ENCODE results near the gene EFNA3.
"Not testable (repeated sequence)": the region's sequence is repeated elsewhere in the genome, so short reads cannot be mapped to it uniquely, and the experiment has no call there.

Gene EFNA3

DNA sequence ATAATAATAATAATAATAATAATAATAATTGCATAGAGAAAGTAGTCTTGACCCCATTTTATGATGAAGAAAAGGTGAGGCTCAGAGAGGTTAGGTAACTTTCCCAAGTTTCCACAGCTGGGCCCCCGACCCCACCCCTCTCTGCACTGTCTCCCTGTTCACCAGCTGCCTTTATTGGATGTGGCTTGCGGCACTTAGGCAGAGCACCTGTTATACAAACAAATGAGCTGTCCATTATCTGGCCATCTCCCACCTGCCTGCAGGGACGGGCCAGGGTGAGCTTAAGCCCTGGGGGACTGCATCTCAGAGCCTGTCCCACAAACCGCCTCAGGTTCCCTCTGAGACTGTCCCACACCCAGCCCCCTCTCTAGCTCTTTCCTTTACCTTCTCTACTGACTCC is 39.0 kb downstream of the EFNA3 start:
- FAIRE-seq = no peak

DNA sequence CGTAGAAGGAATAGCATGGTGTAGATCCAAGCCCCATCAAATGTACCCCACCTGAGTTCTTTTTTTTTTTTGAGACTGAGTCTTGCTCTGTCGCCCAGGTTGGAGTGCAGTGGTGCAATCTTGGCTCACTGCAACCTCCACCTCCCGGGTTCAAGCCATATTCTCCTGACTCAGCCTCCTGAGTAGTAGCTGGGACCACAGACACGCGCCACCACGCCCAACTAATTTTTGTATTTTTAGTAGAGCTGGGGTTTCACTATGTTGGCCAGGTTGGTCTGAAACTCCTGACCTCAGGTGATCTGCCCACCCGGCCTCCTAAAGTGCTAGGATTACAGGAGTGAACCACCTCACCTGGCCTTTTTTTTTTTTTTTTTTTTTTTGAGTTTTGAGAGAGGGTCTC is 39.5 kb downstream of the EFNA3 start:
- FAIRE-seq = not testable (repeated sequence)

DNA sequence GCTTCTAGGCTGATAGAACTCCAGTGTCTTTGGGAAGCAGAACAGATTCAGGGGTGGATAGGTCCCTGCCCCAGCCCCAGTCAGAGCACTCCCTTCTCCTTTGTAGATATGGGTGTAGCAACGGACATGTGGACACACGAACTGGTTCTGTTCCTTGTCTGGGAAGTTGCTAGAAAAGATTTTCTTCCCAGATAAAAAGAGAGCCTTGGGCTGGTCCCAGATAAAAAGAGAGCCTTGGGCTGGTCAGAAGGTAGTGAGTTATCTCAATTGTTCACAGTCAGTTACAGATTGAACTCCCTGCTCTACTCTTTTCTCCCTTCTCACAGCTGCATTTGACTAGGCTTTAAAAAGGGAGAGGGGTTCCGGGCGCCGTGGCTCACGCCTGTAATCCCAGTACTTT is 41.6 kb downstream of the EFNA3 start:
- FAIRE-seq = no peak

DNA sequence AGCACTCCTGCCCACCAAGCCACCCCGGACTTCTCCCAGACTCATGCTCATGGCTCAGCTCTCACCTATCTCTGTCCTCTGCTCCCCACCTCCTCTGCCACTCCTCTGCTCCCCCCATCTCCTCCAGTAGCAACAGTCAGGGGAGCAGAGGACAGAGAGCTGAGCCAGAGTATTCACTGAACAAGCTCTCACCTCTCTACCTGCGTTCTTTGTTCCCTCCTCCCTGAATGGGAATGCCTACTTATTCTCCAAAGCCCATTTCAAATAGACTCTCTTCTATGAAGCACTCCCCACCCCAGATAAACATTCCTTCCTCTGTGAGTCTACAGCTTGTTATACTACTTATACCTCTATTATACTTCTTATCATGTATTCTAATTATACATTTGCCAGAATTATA is 42.6 kb downstream of the EFNA3 start:
- FAIRE-seq = no peak

DNA sequence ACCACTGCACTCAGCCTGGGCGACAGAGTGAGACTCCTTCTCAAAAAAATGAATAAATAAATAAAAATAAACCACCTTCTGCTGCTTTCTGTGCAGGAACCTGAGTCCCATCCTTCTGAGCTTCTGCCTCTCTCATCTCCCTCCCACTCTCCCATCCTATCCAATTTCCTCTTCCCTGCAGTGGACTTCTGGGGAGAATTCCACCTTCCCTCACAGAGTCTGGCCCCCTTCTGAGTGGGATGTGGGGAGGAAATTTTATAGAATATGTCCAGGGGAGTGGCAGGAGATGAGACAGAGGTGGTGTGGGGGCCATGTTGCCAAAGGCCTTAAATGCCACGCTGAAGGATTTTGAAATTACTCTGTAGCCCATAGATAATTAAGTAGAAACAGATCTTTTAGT is 43.7 kb downstream of the EFNA3 start:
- FAIRE-seq = no peak

DNA sequence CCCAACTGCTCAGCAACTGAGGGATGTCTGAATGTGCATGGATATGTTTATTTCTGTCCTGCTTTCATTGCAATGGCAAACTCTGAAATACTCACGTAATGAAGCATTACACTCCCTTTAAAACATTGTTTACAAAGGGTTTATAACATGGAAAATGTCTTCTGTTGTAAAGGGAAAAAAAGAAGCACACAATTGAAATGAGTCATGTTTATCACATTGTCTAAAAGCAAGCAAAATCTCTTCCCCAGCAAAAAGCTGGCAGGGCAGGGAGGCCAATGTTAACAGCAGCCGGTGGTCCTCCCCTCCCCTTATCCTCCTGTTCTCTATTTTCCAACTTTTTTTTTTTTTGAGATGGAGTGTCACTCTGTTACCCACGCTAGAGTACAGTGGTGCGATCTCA is 45.2 kb downstream of the EFNA3 start:
- FAIRE-seq = no peak

DNA sequence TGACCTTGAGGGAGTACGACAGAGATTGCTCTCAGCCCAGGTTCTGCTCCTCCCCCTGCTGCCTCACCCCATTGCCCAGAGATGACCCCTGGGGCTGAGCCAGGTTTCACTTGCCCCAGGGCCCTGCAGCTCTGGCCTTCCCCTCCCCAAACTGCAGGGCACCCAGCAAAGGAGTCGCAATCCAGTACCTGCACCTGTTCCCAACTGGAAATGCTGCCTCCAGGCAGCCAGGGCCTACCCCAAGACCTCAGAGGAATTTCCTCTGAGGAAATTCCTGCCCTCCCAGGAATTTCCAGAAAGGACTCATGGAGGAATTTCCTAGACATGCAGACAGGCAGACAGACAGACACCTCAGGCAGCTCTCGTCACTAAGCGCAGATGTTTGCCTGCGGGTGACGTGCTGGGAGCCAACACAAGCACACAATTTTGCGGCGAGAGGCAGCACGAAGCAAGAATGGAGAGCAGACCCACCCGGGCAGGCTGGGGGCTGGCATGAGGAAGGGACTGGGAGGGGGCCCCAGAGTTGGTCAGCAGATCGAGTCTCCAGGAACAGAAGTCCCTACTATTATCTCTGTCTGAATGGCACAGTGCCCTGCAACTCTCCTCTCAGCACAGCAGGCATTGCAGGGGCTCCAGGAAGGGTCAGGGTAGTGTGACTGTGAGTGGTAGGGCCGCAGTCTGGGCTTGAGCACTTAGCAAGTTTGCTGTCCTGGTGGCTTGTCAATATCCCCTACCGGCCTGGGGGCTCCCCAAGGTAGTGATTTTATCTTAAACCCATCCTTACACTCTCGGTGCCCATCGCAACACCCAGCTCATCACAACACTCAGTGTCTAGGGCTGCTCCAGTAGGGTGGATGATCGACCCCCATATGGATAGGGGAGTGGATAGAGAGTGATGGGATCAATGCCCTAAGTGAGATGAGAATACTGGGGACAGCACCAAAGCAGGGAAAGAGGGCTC is 46.1 kb downstream of the EFNA3 start:
- FAIRE-seq = no peak

DNA sequence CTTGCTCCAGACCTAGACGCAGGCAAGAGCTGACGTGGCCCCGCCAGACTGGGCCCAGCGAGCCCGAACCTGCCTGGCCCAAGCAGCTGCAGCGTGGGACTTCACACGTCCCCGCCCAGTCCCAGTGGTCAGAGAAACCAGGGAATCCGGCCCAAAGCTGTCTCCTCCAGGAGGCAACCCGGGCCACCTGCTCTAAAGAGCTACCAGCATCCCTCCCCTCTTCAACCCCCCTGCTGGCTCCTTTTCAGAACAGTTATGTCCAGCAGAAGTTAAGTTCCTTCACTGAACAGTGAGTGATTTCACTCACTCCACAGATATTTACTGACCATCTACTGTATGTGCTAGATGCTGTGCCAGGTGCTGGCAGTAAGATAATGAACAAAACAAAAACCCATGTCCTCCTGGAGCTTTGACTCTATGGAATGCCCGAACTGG is 46.9 kb downstream of the EFNA3 start:
- FAIRE-seq = no peak

DNA sequence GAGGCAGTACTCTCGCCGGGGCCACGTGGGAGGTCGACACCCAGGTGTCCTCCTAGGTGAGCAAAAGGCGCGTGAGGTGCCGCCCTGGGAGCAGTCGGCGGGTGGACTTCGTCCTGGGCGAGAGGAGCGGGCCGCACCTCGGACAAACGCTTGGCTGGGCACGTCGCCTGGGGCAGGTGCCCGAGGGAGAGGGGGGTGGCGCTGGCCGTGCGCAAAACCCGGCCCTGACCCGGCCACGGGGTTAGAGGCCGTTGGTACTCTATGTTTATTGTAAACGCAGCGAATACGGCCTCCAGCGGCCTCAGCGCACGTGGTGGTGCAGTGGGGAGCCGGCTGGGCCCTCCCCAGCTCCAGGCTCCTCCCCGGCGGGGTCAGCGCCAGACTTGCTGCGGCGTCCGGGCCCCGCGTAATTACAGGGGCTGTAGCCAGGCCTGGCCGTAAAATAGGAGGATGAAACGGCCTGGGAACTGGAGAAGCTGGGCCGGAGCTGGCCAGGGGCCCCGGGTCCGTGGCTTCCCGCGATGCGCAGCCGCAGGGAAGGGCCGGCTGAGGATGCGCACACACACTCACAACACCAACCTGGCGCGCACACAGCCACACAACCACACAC is 47.4 kb downstream of the EFNA3 start:
- no peak for FAIRE-seq

DNA sequence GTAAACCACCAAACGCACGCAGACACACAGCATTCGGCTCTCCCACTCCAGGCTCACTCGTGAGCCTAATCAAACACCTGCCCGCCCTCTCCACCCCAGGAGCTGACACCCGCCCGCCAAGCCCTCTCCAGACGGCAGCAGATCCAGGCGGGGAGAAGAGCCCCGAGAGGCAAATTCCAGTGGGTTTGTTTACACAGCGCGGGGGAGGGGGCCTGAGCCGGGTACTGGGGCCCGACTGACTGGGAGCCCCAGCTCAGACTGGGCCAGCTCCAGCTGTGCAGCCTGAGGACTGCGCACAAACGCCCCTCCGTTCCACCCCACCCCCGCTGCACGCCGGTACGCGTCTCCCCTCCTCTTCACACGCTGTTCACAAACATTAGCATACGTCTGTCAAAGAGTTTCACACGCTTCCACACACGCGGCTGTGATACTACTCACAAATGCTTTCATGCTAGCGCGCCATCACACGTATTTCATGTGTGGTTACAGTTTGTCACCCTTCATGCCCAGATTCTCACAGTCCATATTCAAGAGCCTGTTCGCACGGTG is 48.0 kb downstream of the EFNA3 start:
- no peak for FAIRE-seq

DNA sequence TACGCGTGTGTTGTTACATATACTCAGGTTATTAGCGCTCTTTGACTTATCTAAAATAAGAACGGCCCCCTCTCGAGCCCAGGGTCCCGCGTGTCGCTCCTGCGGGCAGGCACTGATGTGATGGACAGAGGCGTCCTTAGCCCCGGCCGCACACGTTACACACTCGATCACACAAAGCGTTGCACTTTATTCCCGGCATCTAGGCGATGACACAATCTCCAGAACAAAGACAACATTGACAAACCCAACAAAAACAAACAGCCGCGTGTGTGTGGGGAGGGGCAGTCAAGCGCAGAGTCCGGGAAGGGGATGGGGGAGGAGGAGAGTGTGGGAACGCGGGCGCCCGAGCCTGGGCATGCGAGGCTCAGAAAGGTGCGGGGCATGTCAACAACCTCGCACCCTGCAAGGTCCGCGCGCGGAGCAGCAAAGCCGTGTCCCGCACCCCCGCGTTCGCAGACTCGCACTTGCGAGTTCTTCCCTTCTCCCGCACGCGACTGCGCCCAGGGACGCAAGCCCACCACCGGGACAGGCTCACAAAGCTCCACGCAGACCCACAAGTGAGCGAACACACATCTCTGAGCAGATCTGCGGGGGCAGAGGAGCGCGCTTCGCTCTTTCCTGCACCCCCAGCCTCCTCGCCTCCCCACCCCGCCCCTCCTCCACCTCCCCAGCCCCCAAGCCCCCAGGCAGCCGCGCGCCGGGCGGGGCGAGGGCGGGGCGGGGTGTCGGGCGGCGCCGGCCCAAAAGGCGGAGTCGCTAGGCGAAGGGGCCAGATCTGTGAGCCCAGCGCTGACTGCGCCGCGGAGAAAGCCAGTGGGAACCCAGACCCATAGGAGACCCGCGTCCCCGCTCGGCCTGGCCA is 48.7 kb downstream of the EFNA3 start, which contains the start of gene EFNA1:
TSS of gene EFNA1 (plus strand) at position 772 of the 862 bp plus-strand sequence. CDS start 102 bp downstream, outside the sequence.
- no peak for FAIRE-seq

DNA sequence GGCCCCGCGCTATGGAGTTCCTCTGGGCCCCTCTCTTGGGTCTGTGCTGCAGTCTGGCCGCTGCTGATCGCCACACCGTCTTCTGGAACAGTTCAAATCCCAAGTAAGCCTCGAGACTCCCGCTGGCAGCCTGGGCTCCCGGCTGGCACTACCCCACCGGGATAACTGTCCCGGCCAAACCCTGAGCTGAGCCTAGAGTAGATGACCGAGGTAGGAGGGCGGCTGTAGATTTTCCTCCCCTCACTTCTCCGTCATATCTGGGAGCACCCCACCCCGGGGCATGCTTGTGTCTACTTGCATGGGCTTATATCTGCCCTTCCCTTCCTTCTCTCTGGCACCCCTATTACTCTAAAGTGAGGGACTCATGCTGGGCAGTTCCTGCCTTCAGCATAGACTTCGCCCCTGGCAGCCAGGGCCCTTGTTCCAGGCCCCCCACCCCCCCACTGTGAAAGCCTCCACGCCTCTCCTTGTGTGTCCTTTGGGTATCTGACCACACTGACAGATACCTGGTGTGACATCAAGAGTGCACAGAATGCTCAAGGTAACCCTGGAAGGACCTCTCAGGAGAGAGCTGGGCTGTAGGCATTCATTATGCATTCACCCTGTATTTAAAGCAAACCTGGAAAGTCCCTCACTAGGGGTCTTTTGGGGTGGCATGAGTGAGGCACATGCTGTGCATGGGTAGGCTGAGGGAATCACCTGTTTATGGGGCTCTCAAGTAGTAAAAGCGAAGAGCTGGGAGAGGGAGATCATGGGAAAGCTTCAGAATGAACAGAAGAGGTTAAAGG is 49.5 kb downstream of the EFNA3 start:
- no peak for FAIRE-seq

DNA sequence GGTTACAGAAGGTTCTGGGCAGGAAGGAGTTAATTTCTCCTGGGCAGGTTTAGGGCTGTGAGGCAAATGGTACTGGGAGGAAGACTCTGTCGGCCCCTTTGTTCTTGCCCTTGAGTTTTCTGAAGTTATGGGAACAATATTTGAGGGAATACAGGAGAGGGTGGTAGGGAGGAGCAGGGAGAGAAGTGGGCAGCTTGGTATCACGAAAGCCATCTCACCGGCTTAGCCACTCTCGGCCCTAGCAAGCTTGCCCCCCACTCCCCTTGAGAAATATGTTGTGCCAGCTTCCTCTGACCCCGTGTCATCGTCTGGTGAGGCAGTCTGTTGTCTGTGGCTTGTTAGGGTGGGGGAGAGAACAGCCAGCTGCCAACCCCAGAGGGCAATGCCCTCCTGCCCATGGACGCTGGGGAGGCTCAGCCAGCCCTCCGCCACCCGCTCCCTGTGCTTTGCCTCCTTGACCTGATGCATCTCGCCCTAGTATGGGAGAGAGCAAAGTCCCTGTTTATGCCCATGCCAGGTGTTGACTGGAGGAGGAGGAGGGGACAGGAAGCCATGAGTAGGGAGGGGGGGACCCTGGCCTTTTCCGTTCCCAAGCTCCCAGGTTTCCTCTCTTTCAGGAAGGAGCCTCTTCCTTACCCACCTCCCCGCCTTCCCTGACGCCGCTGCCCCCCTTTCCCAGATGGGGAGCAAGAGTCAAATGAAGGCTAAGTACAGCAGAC is 50.3 kb downstream of the EFNA3 start:
- no peak for FAIRE-seq

DNA sequence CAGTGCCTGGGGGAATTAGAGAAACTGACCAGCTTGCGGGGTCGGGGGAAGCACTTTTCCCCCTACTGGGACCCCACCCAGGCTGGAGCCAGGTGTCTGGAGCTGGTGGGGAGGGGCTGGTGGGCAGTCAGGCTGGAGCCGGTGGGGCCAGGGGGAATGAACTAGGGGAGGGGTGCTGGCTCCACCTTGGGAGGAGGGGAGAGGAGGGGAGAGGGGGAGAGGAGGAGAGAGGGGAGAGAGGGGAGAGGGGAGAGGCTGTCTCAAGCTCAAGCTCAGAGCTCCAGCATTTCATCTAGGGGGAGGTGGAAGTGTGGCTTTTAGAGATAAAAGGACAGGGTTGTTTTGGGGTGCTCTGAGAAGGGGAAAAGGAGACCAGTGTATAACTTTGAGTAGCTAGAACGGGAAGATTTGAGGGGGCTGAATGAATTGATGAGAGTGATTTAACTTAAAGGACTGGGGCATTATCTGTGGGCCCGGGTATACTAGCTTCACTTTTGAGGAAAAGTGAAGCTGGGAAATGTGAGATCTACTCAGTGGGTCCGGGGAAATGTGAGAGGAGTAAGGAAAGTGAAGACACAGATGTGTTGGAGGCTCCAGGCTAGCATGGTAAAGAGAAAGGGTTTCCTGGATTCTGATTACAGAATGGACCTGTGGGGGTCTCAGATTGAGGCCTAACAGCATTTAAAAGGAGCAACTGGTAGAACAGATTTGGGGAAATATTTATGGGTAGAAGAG is 51.8 kb downstream of the EFNA3 start:
- FAIRE-seq = no peak

DNA sequence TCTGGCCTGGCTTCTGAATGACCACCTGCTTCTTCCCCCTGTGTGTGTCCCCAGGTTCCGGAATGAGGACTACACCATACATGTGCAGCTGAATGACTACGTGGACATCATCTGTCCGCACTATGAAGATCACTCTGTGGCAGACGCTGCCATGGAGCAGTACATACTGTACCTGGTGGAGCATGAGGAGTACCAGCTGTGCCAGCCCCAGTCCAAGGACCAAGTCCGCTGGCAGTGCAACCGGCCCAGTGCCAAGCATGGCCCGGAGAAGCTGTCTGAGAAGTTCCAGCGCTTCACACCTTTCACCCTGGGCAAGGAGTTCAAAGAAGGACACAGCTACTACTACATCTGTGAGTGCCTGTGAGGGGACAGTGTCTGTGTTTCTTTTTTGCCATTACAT is 52.6 kb downstream of the EFNA3 start:
- FAIRE-seq = no peak

DNA sequence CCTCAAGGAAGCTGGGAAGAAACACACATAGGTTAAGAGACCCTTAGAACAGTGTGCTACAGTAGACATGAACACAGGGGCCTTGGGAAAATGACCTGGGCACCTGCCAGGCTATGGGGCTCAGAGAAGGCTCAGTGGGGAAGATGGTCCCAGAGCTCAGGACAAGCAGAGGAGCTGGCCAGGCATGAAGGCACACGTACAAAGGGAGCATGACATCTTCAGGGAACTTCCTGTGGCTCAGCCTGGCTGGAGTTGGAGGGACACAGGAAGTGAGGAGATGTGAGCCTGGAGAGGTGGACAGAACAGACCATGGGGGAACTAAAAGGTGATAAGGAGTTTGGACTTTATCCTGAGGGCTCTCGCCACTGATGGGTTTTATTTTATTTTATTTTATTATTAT is 53.2 kb downstream of the EFNA3 start:
- FAIRE-seq = no peak

DNA sequence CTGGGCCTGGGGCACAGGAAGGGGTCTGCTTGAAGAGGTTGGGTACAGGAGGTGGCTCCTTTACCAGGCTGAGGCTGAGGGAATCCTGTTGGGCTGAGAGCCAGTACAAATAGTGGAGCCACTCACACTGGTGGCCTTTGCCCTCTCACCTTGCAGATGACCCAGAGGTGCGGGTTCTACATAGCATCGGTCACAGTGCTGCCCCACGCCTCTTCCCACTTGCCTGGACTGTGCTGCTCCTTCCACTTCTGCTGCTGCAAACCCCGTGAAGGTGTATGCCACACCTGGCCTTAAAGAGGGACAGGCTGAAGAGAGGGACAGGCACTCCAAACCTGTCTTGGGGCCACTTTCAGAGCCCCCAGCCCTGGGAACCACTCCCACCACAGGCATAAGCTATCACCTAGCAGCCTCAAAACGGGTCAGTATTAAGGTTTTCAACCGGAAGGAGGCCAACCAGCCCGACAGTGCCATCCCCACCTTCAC is 55.2 kb downstream of the EFNA3 start:
- no peak for FAIRE-seq

DNA sequence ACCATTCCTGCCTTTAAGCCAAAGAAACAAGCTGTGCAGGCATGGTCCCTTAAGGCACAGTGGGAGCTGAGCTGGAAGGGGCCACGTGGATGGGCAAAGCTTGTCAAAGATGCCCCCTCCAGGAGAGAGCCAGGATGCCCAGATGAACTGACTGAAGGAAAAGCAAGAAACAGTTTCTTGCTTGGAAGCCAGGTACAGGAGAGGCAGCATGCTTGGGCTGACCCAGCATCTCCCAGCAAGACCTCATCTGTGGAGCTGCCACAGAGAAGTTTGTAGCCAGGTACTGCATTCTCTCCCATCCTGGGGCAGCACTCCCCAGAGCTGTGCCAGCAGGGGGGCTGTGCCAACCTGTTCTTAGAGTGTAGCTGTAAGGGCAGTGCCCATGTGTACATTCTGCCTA is 55.7 kb downstream of the EFNA3 start:
- no peak for FAIRE-seq

DNA sequence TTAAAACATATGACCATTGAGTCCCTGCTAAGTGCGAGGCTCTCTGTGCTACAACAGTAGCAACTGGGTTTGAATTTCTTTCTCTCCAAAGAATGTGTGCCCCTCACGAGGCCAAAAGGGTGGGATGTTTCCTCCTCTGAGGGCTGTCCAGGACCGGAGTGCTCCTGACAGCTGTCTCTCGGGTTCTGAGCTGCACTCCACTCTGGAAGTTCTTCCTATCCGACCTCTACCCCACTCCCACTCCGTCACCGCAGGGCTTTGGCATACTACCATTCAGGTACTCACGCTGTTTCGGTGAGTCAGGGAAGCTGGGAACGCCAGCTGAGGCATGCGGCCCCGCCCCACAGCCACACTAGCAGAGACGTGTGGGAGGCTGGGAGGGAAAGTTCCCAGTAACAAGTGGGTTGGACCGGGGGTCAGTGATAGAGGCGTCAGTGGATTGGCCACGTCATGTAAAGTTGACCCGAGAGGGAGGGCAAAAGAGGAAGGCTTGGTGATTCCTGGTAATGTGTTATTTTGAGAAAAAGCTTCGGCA is 56.3 kb downstream of the EFNA3 start:
- peak; percentile 57 for FAIRE-seq

DNA sequence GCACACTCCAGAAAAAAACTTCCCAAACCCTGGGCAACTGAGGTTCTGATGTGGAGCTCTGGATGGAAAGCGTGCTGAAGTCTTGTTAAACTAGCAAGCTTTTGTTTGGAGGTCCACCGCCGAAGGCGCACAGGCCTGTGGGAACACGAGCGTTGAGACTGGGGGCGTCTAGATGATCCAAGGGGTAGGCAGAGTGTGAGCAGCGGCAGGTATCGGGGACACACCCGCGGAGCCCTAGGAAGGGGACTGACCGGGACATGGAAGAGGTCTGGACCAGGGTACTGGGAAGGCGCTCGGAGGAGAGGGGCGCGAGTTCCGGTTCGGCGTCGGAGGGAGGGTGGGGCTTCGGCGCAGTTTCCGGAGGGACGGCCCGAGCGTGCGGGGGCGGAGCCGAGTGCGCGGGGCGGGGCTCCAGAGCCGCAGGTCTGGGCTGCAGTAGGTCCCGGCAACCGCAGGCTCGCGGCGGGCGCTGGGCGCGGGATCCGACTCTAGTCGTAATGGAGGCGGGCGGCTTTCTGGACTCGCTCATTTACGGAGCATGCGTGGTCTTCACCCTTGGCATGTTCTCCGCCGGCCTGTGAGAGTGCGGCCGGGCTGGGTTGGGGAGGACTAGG is 56.9 kb downstream of the EFNA3 start, which contains the start of gene SLC50A1:
TSS of gene SLC50A1 (plus strand) at position 438 of the 614 bp plus-strand sequence. CDS start at position 498, 60 bp downstream.
- FAIRE-seq = no peak

Data from A204.1 (cell line).